H1 (cell line): Measurements from ENCODE around the gene IL13. TPM values are rescaled to one million over a fixed set of nuclear protein-coding genes. Genes with fewer than 3 reads are reported as not detected.

Source experiments
- CTCF ChIA-PET: fragments of 300-600 bp; sonication (Branson Sonifier 250); formaldehyde crosslinking; loops from one replicate; lab custom pipeline; 2021; ENCODE audit not compliant: partially characterized antibody; lab: Charles Lee
- POLR2A ChIA-PET: fragments of 300-600 bp; sonication (Branson Sonifier 250); formaldehyde crosslinking; loops from one replicate; lab custom pipeline; 2021; ENCODE audit warnings: inconsistent platforms; ENCODE audit not compliant: partially characterized antibody; lab: Charles Lee
- DNase-seq, 2 experiments: peaks; one replicate each; pipeline versions ENCODE4 v3.0.0 to v3.0.0-alpha.2; 2010 to 2022; ENCODE audit warnings: low spot score in 2 of 2, low read depth in 1 of 2, mixed read lengths in 1 of 2
- FAIRE-seq: peaks from 2 replicates; lab custom pipeline; 2011; peaks lifted over from hg19 to GRCh38; lab: Jason Lieb, UNC
- H2AFZ ChIP-seq: 2 replicates; pipeline ENCODE4 v1.8.1; 2012; ENCODE audit warnings: low read length, inconsistent platforms
- H2AK5ac ChIP-seq: 2 replicates; pipeline ENCODE4 v1.6.1; 2013; ENCODE audit warnings: low read depth, low read length
- H2BK120ac ChIP-seq: replicated peaks from 2 replicates; pipeline ENCODE3; 2013; ENCODE audit warnings: low read depth, low read length, inconsistent platforms
- H2BK12ac ChIP-seq: 2 replicates; pipeline ENCODE4 v1.6.1; 2013; ENCODE audit warnings: low read depth, low read length
- H2BK15ac ChIP-seq: 2 replicates; pipeline ENCODE4 v1.6.1; 2013; ENCODE audit warnings: low read length
- H2BK20ac ChIP-seq: 2 replicates; pipeline ENCODE4 v1.6.1; 2013; ENCODE audit warnings: low read length
- H2BK5ac ChIP-seq: 2 replicates; pipeline ENCODE4 v1.6.1; 2013; ENCODE audit warnings: low read depth, low read length
- H3K14ac ChIP-seq: 2 replicates; pipeline ENCODE4 v1.6.1; 2013; ENCODE audit warnings: inconsistent platforms; ENCODE audit not compliant: insufficient read length
- H3K18ac ChIP-seq: 2 replicates; pipeline ENCODE4 v1.6.1; 2013; ENCODE audit warnings: low read length; ENCODE audit errors: extremely low read depth
- H3K23ac ChIP-seq: 2 replicates; pipeline ENCODE4 v1.6.1; 2013; ENCODE audit warnings: inconsistent platforms; ENCODE audit not compliant: insufficient read length
- H3K23me2 ChIP-seq: 2 replicates; pipeline ENCODE4 v1.6.1; 2013; ENCODE audit warnings: low read depth, low read length
- H3K27ac ChIP-seq: 2 replicates; pipeline ENCODE4 v1.6.1; 2011; ENCODE audit warnings: low read depth, low read length, inconsistent platforms
- H3K27me3 ChIP-seq, 4 experiments: replicated peaks in 1 of 4; 1 replicate in 1 of 4; 2 replicates in 3 of 4; pipeline versions ENCODE4 v1.6.1 to v1.8.1; 2011 to 2013; ENCODE audit warnings: low read length in 3 of 4, mild to moderate bottlenecking in 3 of 4, inconsistent platforms in 2 of 4, mixed read lengths in 2 of 4, moderate library complexity in 1 of 4; ENCODE audit not compliant: control insufficient read depth in 3 of 4, insufficient read depth in 3 of 4; ENCODE audit errors: extremely low read depth in 1 of 4
- H3K36me3 ChIP-seq, 4 experiments: 2 replicates each; pipeline versions ENCODE4 v1.6.1 to v1.8.1; 2011 to 2013; ENCODE audit warnings: mild to moderate bottlenecking in 4 of 4, low read length in 3 of 4, moderate library complexity in 2 of 4, control low read depth in 1 of 4, inconsistent platforms in 1 of 4; ENCODE audit not compliant: insufficient read depth in 4 of 4, control insufficient read depth in 2 of 4
- H3K4ac ChIP-seq: replicated peaks from 2 replicates; pipeline ENCODE3; 2013; ENCODE audit warnings: low read length, low read depth, mixed read lengths, inconsistent platforms; ENCODE audit not compliant: insufficient read length
- H3K4me1 ChIP-seq, 4 experiments: replicated peaks in 1 of 4; 1 replicate in 1 of 4; 2 replicates in 3 of 4; pipeline versions ENCODE4 v1.6.1 to v1.8.1; 2011 to 2013; ENCODE audit warnings: low read length in 3 of 4, inconsistent platforms in 2 of 4, mixed read lengths in 1 of 4; ENCODE audit not compliant: insufficient read depth in 4 of 4, control insufficient read depth in 3 of 4
- H3K4me2 ChIP-seq, 2 experiments: 2 replicates each; pipeline versions ENCODE4 v1.6.1 to v1.8.1; 2011 to 2013; ENCODE audit warnings: low read depth in 2 of 2, low read length in 2 of 2, control low read depth in 1 of 2, inconsistent platforms in 1 of 2, mild to moderate bottlenecking in 1 of 2; ENCODE audit not compliant: insufficient read depth in 1 of 2
- H3K4me3 ChIP-seq, 4 experiments: fragments of 200-600, 300-600 bp in 1 of 4; sonication (generic), shearing (Covaris generic), sonication (Bioruptor Twin) in 1 of 4; 2 replicates each; pipeline versions ENCODE4 v1.5.1 to v1.8.1; 2011 to 2016; ENCODE audit warnings: low read length in 4 of 4, low read depth in 3 of 4, control low read depth in 2 of 4, inconsistent platforms in 2 of 4, mild to moderate bottlenecking in 2 of 4, mixed read lengths in 1 of 4, moderate library complexity in 1 of 4; ENCODE audit not compliant: insufficient read depth in 2 of 4; ENCODE audit errors: extremely low read depth in 1 of 4
- H3K56ac ChIP-seq: replicated peaks from 2 replicates; pipeline ENCODE3; 2013; ENCODE audit warnings: low read depth, mild to moderate bottlenecking, mixed read lengths, low read length, inconsistent platforms; ENCODE audit not compliant: insufficient read length
- H3K79me1 ChIP-seq: 2 replicates; pipeline ENCODE4 v1.6.1; 2013; ENCODE audit warnings: low read depth, low read length, control low read depth
- H3K79me2 ChIP-seq, 2 experiments: 2 replicates each; pipeline versions ENCODE4 v1.6.1 to v1.8.1; 2012 to 2013; ENCODE audit warnings: low read length in 2 of 2, mild to moderate bottlenecking in 2 of 2, inconsistent platforms in 1 of 2; ENCODE audit not compliant: insufficient read depth in 2 of 2, control insufficient read depth in 1 of 2
- H3K9ac ChIP-seq, 4 experiments: replicated peaks in 1 of 4; 1 replicate in 1 of 4; 2 replicates in 3 of 4; pipeline versions ENCODE4 v1.6.1 to v1.8.1; 2011 to 2013; ENCODE audit warnings: low read depth in 3 of 4, low read length in 3 of 4, control low read depth in 2 of 4, mild to moderate bottlenecking in 2 of 4, moderate library complexity in 2 of 4, inconsistent platforms in 1 of 4; ENCODE audit errors: extremely low read depth in 1 of 4
- H3K9me3 ChIP-seq, 2 experiments: 2 replicates each; pipeline versions ENCODE4 v1.6.1 to v1.8.1; 2012 to 2013; ENCODE audit warnings: mild to moderate bottlenecking in 2 of 2, moderate library complexity in 2 of 2, control low read depth in 1 of 2, inconsistent platforms in 1 of 2, low read depth in 1 of 2, low read length in 1 of 2, mixed read lengths in 1 of 2; ENCODE audit not compliant: insufficient read depth in 2 of 2
- H4K20me1 ChIP-seq, 2 experiments: replicated peaks in 1 of 2; 2 replicates each; pipeline versions ENCODE3 to v1.8.1; 2011 to 2013; ENCODE audit warnings: inconsistent platforms in 2 of 2, low read length in 2 of 2, mild to moderate bottlenecking in 1 of 2; ENCODE audit not compliant: insufficient read depth in 2 of 2, control insufficient read depth in 1 of 2
- H4K5ac ChIP-seq: 2 replicates; pipeline ENCODE4 v1.6.1; 2013; ENCODE audit warnings: low read length, low read depth, mixed read lengths, inconsistent platforms; ENCODE audit not compliant: insufficient read length
- H4K8ac ChIP-seq: 2 replicates; pipeline ENCODE4 v1.8.0; 2013; ENCODE audit warnings: mild to moderate bottlenecking, moderate library complexity, low read length, inconsistent platforms; ENCODE audit not compliant: insufficient read depth; ENCODE audit errors: extremely low read depth
- H4K91ac ChIP-seq: replicated peaks from 2 replicates; pipeline ENCODE3; 2013; ENCODE audit warnings: low read length, mixed read lengths, inconsistent platforms; ENCODE audit not compliant: insufficient read length
- CHD1 ChIP-seq: IDR thresholded peaks from 2 replicates; pipeline ENCODE4 v1.6.1; 2012; ENCODE audit warnings: low read depth, low read length, improper control_type of control experiment
- TCF12 ChIP-seq: IDR thresholded peaks from 2 replicates; pipeline ENCODE4 v1.6.1; 2011; ENCODE audit warnings: low read depth, mild to moderate bottlenecking, low read length
- TEAD4 ChIP-seq: IDR thresholded peaks from 2 replicates; pipeline ENCODE4 v1.6.1; 2012; ENCODE audit warnings: low read depth, low read length, inconsistent platforms, mixed read lengths
- WGBS, 2 experiments: shearing (Covaris generic) in 1 of 2; methylation state at CpG; one replicate each; pipeline versions ENCODE4 v1.1.6 to v1.1.7; 2013 to 2015; ENCODE audit warnings: low lambda C conversion rate in 2 of 2, mixed read lengths in 2 of 2, inconsistent platforms in 1 of 2, low coverage in 1 of 2, missing lambda C conversion rate in 1 of 2; ENCODE audit not compliant: insufficient replicate concordance in 2 of 2, insufficient coverage in 1 of 2, insufficient read length in 1 of 2; ENCODE audit errors: extremely low coverage in 1 of 2, missing lambda C conversion rate in 1 of 2; 5-methylcytosine and 5-hydroxymethylcytosine counted together
- polyA plus RNA-seq, 7 experiments: library from polyadenylated mRNA; depleted of rRNA in 3 of 7; stranded (reverse) in 5 of 7; unstranded in 2 of 7; fragments of >200 nt in 5 of 7; fragments of 200-250 nt in 2 of 7; gene quantifications; 1 replicate in 5 of 7; 2 replicates in 1 of 7; 4 replicates in 1 of 7; pipeline versions ENCODE4 v1.2.1 to v1.2.3, GENCODE V29; 2011 to 2013; ENCODE audit warnings: missing spikeins in 2 of 7, mixed read lengths in 2 of 7
- total RNA-seq: library from RNA; stranded (reverse); fragmentation: NEBNext Ultra II Directional; extraction: Animal tissue kit (Norgen Biotek cat#: 25700); gene quantifications from 2 replicates; pipeline ENCODE4 v1.2.1, GENCODE V29; 2021

Gene IL13
- total and polyA plus RNA-seq, 2 of the 8 experiments (the other 6 are each of a cell fraction or from before 2014, with no cell fraction given), result not detected

- H3K79me2 ChIP-seq, result no peaks in the 10 kb centered on the region
- H2BK120ac ChIP-seq, result no peak overlapping the region
- no peaks in the 10 kb centered on the region for H3K23me2 ChIP-seq
- H3K4me1 ChIP-seq, result no peaks in the 10 kb centered on the region
- no peaks in the 10 kb centered on the region for H4K20me1 ChIP-seq
- no peak overlapping the region for H4K91ac ChIP-seq
- DNase-seq (no peak), FAIRE-seq (no peak)
- H3K9me3 ChIP-seq, result no peaks in the 10 kb centered on the region
- no peak overlapping the region for H3K14ac ChIP-seq
- no peak overlapping the region for H4K8ac ChIP-seq
- H3K18ac ChIP-seq, result no peak overlapping the region
- H3K79me1 ChIP-seq, result no peaks in the 10 kb centered on the region
- no peak overlapping the region for H3K4me2 ChIP-seq
- H2BK12ac ChIP-seq, result no peak overlapping the region
- no peak overlapping the region for H3K27ac ChIP-seq
- no peak overlapping the region for H2AK5ac ChIP-seq
- no peak overlapping the region for H3K4me3 ChIP-seq
- H3K23ac ChIP-seq, result no peak overlapping the region
- no peak overlapping the region for H4K5ac ChIP-seq
- 90% methylated on average over 4 of the region's 4 CpGs; no CpG with 5 or more reads in 1 of the 2 experiments for whole genome bisulfite sequencing, 2 experiments
- ChIA-PET POLR2A (no interaction called here), CTCF (interaction anchor here (0.7 to 1.7 kb wide), 4 partner anchors 11 to 169 kb away, joined by 3 to 8 read pairs (median 3); no protein-coding TSS in a partner anchor)
- no peak overlapping the region for H2BK5ac ChIP-seq
- H2BK20ac ChIP-seq, result no peak overlapping the region
- H2AFZ ChIP-seq, result no peak overlapping the region
- H3K27me3 ChIP-seq, result no peaks in the 10 kb centered on the region
- no peak overlapping the region for H2BK15ac ChIP-seq
- no peak for TF ChIP-seq CHD1
- no peak for TF ChIP-seq TEAD4
- no peak for TF ChIP-seq TCF12
- no peak overlapping the region for H3K9ac ChIP-seq
- H3K56ac ChIP-seq, result no peak overlapping the region
- H3K4ac ChIP-seq, result no peak overlapping the region
- peaks cover 0 to 7% (median 2%) of the 10 kb centered on the region in 4 experiments; a peak in 3 of 8 replicates for H3K36me3 ChIP-seq
Observed at GRCh38 chr5:132695956-132696355, 38.0 kb downstream of the IL13 start.
